ENCODE measurements around the gene LYRM4. TPM values are rescaled to one million over a fixed set of nuclear protein-coding genes. Genes with fewer than 3 reads are reported as not detected.

The LYRM4 gene
- total RNA-seq, 1 donor from 2014 or later = 30.3 TPM

DNA sequence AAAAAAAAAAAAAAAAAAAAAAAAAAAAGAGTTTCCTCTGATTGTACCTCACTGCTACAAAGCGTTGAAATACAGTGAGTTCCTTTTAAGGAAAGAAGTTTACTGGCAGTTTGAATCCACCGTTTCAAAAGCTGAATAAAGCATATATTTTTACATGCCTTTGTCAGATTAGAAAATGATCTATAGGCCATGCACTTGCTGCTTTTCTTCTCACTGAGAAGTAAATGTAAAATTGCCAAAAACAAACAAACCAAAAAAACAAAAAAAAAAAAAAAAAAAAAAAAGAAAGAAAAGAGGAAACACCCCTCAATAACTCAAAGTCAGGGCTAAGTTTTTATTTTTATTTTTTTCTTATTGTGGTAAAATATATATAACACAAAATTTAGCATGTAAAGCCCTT lies 81.9 kb downstream of the LYRM4 start:
- intact Hi-C loops (cut with micrococcal nuclease) = no loop called here

GRCh38 chr6:5175635-5176034 lies 85.1 kb downstream of the LYRM4 start:
- intact Hi-C loops (cut with micrococcal nuclease) = no loop called here

GRCh38 chr6:5174756-5175549 lies 85.8 kb downstream of the LYRM4 start:
- intact Hi-C loops (cut with micrococcal nuclease) = loop anchor here (1.0 to 5.0 kb wide), 4 partner anchors 32 to 128 kb away; partner anchors contain the start of gene LYRM4

DNA sequence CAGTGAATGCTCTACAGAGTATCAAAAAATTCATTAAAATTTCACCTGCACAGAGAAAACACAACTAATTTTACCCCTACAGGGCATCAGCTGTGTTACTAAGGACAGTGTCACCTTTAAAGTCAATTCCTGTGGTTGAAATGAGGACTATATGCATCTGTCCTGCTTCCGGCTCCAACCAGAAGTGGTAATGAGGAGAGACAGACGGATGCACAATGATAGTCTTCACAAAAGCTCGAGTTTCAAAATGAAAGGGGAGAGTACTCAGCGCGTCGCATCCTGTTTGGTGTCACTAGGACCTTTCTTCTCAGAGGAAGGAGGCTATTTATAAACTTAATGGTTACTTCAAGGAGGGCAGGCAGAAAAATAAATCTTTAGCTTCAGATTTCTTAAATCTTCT lies 86.5 kb downstream of the LYRM4 start:
- intact Hi-C loops (cut with micrococcal nuclease) = loop anchor here (1.0 to 5.0 kb wide), 4 partner anchors 31 to 129 kb away; partner anchors contain the start of gene LYRM4

DNA sequence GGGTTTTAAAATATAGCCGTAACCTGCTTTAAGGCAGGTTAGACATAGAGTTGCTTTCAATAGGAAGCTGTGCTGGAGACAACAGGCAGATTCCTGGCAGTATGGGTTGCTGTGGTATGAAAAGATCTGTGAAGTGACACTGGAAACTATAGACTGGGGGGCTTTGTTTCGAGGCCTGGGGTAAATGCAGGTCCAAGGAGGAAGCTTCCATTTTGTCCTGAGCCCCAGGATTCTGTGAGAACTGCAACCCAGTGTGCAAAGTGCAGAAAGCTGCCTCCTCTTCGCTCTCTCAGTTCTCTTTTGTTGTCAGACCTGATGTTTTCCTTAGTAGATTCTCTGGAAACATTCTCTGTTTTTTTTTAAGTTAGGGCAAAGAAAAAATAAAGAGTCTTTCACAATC lies 86.9 kb downstream of the LYRM4 start:
- intact Hi-C loops (cut with micrococcal nuclease) = loop anchor here (1.0 to 5.0 kb wide), 4 partner anchors 31 to 129 kb away; partner anchors contain the start of gene LYRM4

DNA sequence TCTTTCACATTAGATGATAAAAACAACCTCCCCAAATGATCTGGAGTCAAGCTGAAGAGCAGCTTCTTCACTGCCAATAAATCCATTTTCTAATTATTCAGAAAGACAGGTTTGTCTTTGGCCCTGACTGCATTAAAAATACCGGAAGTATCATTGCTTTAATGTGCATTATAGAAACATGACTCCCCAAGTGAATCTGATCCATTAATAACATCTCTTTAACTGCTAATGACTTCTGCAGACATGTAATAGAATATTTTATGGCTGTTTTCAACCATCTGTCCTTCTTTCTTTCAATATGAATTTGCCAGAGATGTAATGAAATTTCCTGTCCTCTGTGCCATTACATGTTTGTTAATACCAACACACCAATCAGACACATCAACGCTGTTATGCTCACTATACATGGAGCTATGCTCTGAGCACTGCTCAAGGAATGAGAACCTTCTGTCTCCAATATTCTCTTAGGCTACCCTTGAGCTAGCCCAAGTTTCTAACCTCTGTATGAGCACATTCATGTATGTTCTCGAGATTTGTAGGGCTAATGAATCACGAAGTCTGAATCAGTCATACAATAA lies 87.8 kb downstream of the LYRM4 start:
- intact Hi-C loops (cut with micrococcal nuclease) = loop anchor here (5.0 kb wide), 1 partner anchor 104 kb away; no protein-coding TSS in a partner anchor

- intact Hi-C loops (cut with micrococcal nuclease) = loop anchor here (5.0 kb wide), 1 partner anchor 105 kb away; no protein-coding TSS in a partner anchor
Observed at GRCh38 chr6:5172041-5172653, 88.6 kb downstream of the LYRM4 start.

GRCh38 chr6:5167501-5167900 lies 93.2 kb downstream of the LYRM4 start:
- intact Hi-C loops (cut with micrococcal nuclease) = no loop called here

DNA sequence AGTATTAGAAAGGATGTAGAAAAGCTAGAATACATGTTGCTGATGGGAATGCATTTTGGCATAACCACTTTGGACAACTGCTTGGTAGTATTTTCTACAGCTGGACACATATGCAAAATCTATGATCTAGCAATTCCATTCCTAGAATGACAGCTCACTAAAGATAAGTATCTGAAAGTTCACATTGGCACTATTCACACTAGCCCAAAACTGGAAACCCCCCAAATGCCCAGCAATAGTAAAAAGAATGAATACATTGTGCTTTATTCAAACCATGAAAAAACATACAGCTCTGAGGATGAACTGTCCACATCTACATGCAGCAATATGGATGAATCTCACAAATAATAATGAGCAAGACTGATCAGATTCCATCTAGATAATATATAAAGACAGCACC lies 96.7 kb downstream of the LYRM4 start:
- intact Hi-C loops (cut with micrococcal nuclease) = no loop called here

- intact Hi-C loops (cut with micrococcal nuclease) = no loop called here
Observed at GRCh38 chr6:5163247-5163646, 97.5 kb downstream of the LYRM4 start.

- intact Hi-C loops (cut with micrococcal nuclease) = no loop called here
Observed at GRCh38 chr6:5162355-5162754, 98.4 kb downstream of the LYRM4 start.

- intact Hi-C loops (cut with micrococcal nuclease) = no loop called here
Observed at GRCh38 chr6:5160206-5160605, 100.5 kb downstream of the LYRM4 start.

DNA sequence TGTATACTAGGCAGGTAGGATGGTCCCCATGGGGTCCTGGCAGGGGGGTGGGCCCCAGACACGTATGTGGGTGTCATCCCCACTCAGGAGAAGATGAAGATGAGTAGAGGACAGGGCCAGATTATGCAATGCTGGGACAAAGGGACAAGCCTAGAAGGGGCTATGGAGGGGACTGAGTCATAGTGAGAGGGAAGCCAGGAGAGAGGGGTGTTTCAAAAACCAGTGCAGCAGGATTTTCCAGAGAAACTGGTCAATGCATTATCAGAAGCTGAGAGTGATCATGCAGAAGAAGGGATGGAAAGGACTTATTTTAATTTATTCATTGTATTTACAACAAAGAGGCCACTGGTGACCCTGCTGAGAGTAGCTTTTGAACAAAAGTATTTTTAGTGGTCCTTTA lies 101.6 kb downstream of the LYRM4 start:
- intact Hi-C loops (cut with micrococcal nuclease) = no loop called here

DNA sequence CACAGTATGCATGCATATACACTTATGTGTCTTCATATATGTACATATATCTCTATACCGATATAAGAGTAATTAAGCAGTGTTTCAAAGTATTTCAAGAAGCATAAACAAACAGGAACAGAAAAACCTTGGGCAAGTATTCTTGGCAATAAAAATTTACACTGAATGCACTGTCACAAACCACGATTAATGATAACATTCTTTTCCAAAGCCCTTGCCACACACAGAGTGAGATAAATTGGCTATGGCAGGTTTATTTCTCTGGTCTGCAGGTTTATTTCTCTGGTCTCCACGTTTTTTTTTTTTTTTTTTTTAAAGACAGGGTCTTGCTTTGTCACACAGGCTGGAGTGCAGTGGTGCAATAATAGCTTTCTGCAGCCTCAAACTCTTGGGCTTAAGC lies 102.6 kb downstream of the LYRM4 start:
- intact Hi-C loops (cut with micrococcal nuclease) = no loop called here

DNA sequence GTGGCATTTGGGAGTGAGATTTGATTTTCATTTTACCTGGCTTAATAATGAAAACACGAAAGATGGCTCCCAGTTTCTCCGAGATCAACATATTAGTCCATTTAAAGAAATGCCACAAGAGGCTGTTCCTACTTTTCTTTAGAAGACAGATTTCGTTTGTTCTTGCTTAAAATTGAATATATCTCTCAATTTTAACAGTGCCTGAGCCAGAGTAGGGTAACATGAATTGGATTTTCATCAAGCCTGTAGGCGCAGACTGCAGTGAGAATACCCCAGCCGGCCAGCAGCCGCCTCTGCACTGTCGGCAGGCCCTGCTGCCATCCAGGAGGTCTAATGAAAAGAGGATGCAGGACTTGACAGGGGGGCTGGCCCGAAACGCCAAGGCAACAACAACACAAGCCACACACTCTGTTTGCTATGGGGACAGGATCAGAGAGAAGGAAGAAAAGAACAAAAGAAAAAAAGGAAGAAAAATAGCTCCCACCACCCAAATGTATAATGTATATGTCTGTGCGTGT lies 103.1 kb downstream of the LYRM4 start:
- intact Hi-C loops (cut with micrococcal nuclease) = no loop called here

DNA sequence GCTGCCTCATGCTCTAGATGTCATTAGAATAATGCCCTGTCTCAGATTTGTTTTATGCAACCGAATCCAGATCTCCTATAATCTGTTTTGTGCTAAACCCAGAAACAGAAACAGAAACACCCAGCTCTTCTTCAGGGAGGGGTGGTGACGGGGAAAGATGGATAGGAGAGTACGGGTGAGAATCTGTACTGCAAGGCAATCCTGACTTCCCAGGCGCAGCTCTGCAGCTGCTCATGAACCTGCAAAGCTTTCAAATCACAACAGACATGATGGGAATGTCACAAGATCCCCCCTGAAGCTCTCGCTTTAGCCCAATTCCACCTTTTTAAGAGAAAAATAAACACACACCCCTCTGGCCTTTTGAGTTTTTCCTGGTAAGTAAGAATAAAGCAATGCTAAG lies 104.1 kb downstream of the LYRM4 start:
- intact Hi-C loops (cut with micrococcal nuclease) = no loop called here

GRCh38 chr6:5155906-5156305 lies 104.8 kb downstream of the LYRM4 start:
- intact Hi-C loops (cut with micrococcal nuclease) = no loop called here

DNA sequence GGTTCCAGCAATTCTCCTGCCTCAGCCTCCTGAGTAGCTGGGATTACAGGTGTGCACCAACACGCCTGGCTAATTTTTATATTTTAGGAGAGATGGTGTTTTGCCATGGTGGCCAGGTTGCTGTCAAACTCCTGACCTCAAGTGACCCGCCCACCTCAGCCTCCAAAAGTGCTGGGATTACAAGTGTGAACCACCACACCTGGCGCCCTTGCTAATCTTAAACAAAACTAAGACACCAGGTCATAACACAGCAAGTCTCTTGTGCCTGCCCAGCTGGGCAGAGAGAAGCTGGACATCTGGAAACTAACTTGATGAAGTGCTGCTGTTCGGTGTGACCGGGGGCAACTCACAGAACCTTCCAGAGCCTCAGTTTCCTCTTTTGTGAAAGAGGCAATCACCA lies 107.6 kb downstream of the LYRM4 start:
- intact Hi-C loops (cut with micrococcal nuclease) = no loop called here

DNA sequence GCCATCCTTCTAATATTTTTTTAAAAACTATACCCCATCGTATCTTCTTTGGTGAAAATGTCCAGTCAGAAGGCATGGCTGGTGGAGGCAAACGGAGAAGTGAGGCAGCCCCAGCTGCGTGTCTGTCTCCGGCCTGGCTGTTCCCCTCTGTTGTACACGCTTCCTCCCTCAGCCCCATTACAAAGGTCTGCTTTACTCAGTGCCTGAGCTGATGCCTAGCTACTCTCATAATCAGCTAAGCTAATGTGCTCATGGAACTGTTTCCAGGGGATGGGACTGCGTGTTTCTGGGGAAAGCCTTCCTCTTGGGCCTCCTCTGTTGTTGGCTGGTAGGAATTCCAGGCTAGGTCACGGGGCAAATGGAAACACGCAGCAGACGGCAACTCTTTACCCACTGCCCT lies 108.3 kb downstream of the LYRM4 start:
- intact Hi-C loops (cut with micrococcal nuclease) = no loop called here

- intact Hi-C loops (cut with micrococcal nuclease) = no loop called here
Observed at GRCh38 chr6:5151955-5152401, 108.8 kb downstream of the LYRM4 start.

DNA sequence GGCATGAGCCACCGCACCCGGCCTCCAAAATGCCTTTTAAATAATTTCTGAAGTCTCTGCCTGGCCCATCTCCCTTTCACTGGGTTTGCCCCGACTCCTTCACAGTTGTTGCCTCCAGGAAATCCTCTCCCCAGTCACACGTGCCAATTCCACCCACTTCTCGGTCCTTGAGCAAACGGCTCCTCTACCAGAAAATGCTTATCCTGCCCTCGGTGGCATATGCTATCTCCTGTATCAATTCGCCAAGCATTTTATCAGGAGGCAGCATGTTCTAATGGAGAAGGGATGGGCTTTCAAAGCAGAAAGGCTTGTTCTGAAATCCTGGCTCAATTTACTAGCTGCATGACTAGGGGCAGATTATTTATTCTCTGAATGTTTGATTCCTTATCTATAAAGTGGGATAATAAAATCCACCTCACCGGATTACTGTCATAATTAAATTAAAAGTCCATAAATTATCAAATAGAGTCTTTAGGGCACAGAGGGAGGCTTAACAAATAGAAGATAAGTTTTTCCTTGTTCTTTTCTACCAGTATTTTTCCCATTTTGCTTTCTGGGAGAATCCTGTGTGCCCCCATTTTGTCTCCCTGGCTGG lies 109.3 kb downstream of the LYRM4 start:
- intact Hi-C loops (cut with micrococcal nuclease) = no loop called here
